NCI-H1048 (cell line): ENCODE measurements around the gene KLF15.
"Not testable (repeated sequence)": the region's sequence is repeated elsewhere in the genome, so short reads cannot be mapped to it uniquely, and the experiment has no call there.

Experiments used
- DNase-seq: peaks from one replicate; lab custom pipeline; 2025; lab: John Stamatoyannopoulos, UW

Gene KLF15

GRCh38 chr3:126346466-126346865 is 10.7 kb downstream of the KLF15 start:
- DNase-seq: no peak

- DNase-seq: no peak
These were observed 11.4 kb downstream of the KLF15 start for GRCh38 chr3:126345641-126346460.

GRCh38 chr3:126345231-126345630 is 12.0 kb downstream of the KLF15 start:
- DNase-seq: no peak

- no peak for DNase-seq
These were observed 12.7 kb downstream of the KLF15 start for GRCh38 chr3:126344380-126345041.

- no peak for DNase-seq
These were observed 13.6 kb downstream of the KLF15 start for GRCh38 chr3:126343649-126344035.

- no peak for DNase-seq
These were observed 14.1 kb downstream of the KLF15 start for GRCh38 chr3:126342991-126343648.

GRCh38 chr3:126342211-126342610 is 15.0 kb downstream of the KLF15 start:
- DNase-seq: no peak

- no peak for DNase-seq
These were observed 15.5 kb downstream of the KLF15 start for GRCh38 chr3:126341755-126342150.

GRCh38 chr3:126340943-126341754 is 16.1 kb downstream of the KLF15 start:
- no peak for DNase-seq

GRCh38 chr3:126340596-126340942 is 16.6 kb downstream of the KLF15 start:
- no peak for DNase-seq

GRCh38 chr3:126340081-126340511 is 17.1 kb downstream of the KLF15 start:
- no peak for DNase-seq

- no peak for DNase-seq
These were observed 17.7 kb downstream of the KLF15 start for GRCh38 chr3:126339466-126339865.

GRCh38 chr3:126338790-126339288 is 18.4 kb downstream of the KLF15 start:
- DNase-seq: no peak

- DNase-seq: no peak
These were observed 19.1 kb downstream of the KLF15 start for GRCh38 chr3:126337980-126338651.

GRCh38 chr3:126331812-126332336 is 25.3 kb downstream of the KLF15 start:
- DNase-seq: not testable (repeated sequence)

- no peak for DNase-seq
These were observed 27.1 kb downstream of the KLF15 start for GRCh38 chr3:126329927-126330725.

GRCh38 chr3:126326629-126327028 is 30.6 kb downstream of the KLF15 start:
- DNase-seq: no peak

GRCh38 chr3:126322181-126322967 is 34.8 kb downstream of the KLF15 start:
- DNase-seq: no peak

GRCh38 chr3:126321490-126321889 is 35.7 kb downstream of the KLF15 start:
- no peak for DNase-seq
